ENCODE data around the gene NCLN. TPM values are rescaled to one million over a fixed set of nuclear protein-coding genes. Genes with fewer than 3 reads are reported as not detected.

The NCLN gene
- total RNA-seq, 1 experiment from 2014 or later, result 74.7 TPM

DNA sequence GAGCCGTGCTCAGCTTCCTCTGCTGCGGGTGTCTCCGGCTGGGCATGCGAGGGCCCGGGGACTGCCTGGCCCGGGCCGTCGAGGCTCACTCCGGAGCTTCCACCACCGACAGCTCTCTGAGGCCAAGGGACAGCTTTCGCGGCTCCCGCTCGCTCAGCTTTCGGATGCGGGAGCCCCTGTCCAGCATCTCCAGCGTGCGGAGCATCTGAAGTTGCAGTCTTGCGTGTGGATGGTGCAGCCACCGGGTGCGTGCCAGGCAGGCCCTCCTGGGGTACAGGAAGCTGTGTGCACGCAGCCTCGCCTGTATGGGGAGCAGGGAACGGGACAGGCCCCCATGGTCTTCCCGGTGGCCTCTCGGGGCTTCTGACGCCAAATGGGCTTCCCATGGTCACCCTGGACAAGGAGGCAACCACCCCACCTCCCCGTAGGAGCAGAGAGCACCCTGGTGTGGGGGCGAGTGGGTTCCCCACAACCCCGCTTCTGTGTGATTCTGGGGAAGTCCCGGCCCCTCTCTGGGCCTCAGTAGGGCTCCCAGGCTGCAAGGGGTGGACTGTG, 5.9 kb upstream of the NCLN start:
- DNase-seq (no peak), ATAC-seq (no peak)
- Histone ChIP-seq H3K27me3 (ENCODE audit: low read length) (no peaks in the 10 kb centered on the region), H3K79me2 (ENCODE audit: low read length) (no peaks in the 10 kb centered on the region), H3K4me1 (ENCODE audit: insufficient read depth, low read length) (peaks cover 20% of the 10 kb centered on the region), H3K4me3 (ENCODE audit: low read length) (no peak overlapping the region), H3K9me2 (replicated peaks; ENCODE audit: low read length) (no peaks in the 10 kb centered on the region), H3F3A (ENCODE audit: low read length, unreplicated experiment) (no peaks in the 10 kb centered on the region), H4K20me1 (ENCODE audit: low read length) (no peaks in the 10 kb centered on the region), H3K4me2 (ENCODE audit: low read length) (no peak overlapping the region), H3K27ac (ENCODE audit: low read length) (no peak overlapping the region), H3K9me3 (ENCODE audit: low read length) (no peaks in the 10 kb centered on the region), H3K36me3 (ENCODE audit: low read depth, low read length) (no peaks in the 10 kb centered on the region), H2AFZ (ENCODE audit: low read length) (no peak overlapping the region), H3K9ac (ENCODE audit: low read length) (no peak overlapping the region)
- no TSS peak for BruUV-seq (replicated peaks)
- intact Hi-C loops (cut with micrococcal nuclease), result no loop called here
- ChIA-PET POLR2A (ENCODE audit: unreplicated experiment) (no interaction called here), CTCF (no interaction called here)
- TF ChIP-seq, protein P1, sequence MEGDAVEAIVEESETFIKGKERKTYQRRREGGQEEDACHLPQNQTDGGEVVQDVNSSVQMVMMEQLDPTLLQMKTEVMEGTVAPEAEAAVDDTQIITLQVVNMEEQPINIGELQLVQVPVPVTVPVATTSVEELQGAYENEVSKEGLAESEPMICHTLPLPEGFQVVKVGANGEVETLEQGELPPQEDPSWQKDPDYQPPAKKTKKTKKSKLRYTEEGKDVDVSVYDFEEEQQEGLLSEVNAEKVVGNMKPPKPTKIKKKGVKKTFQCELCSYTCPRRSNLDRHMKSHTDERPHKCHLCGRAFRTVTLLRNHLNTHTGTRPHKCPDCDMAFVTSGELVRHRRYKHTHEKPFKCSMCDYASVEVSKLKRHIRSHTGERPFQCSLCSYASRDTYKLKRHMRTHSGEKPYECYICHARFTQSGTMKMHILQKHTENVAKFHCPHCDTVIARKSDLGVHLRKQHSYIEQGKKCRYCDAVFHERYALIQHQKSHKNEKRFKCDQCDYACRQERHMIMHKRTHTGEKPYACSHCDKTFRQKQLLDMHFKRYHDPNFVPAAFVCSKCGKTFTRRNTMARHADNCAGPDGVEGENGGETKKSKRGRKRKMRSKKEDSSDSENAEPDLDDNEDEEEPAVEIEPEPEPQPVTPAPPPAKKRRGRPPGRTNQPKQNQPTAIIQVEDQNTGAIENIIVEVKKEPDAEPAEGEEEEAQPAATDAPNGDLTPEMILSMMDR (conservative IDR thresholded peaks at IDR 0.05; ENCODE audit: low read depth, low read length), result no peak
- no peak for TF ChIP-seq EZH2phosphoT487 (IDR thresholded peaks at IDR 0.05; ENCODE audit: borderline replicate concordance, low read length)
- TF ChIP-seq EZH2 (IDR thresholded peaks at IDR 0.05; ENCODE audit: low read length, unreplicated experiment), result no peak

DNA sequence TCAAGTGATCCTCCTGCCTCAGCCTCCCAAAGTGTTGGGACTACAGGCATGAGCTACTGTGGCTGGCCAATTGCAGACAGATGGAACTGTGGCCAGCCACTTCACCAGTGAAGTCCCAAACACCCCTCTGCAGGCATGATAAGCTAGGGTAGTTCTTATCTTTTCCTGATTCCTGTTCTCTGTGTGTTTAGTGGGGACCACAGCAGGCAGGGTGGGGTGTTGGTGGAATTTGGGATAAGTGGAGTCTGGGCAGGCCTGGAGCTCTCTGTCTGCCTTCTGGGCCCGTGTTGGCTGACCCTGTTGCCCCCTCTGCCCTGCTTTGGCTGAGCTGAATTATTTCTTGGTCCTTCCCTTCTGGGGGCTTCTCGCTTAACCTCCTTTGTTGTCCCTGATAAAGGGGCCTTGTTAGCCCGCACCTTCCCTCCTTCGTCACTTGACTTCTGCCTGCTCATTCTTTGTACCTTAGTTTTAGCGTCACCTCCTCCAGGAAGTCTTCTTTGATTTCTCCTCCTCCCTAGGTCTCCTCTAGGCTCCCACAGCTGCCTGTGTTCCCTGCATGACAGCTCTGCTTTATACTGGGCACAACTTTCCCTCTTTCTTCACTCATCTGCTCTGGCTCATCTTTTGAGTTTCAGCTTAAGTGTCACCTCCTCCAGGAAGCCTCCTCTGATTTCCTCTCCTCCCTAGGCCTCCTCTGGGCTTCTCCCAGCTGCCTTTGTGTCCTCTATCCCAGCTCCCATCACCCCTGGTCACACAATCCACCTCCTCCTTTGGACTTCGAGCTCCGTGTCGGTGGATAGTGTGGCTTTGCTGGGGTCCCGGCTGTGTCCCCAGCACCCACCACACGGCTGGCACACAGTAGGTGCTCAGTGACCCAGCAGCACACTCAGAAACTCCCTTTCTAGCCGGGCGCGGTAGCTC, 1.7 kb upstream of the NCLN start:
- peaks cover 32% of the 10 kb centered on the region for H3K79me2 ChIP-seq (ENCODE audit: low read length)
- intact Hi-C loops (cut with micrococcal nuclease), result no loop called here
- BruUV-seq (replicated peaks), result no TSS peak

More for the DNA sequence above, 1.7 kb upstream of the NCLN start:
- peaks cover 11% of the 10 kb centered on the region for H4K20me1 ChIP-seq (ENCODE audit: low read length)
- no peak overlapping the region for H3K4me3 ChIP-seq (ENCODE audit: low read length)
- H3F3A ChIP-seq (ENCODE audit: low read length, unreplicated experiment), result no peaks in the 10 kb centered on the region
- H3K4me2 ChIP-seq (ENCODE audit: low read length), result no peak overlapping the region
- no peak for TF ChIP-seq EZH2 (IDR thresholded peaks at IDR 0.05; ENCODE audit: low read length, unreplicated experiment)
- TF ChIP-seq, protein P1 (conservative IDR thresholded peaks at IDR 0.05; ENCODE audit: low read depth, low read length), result no peak
- TF ChIP-seq EZH2phosphoT487 (IDR thresholded peaks at IDR 0.05; ENCODE audit: borderline replicate concordance, low read length), result no peak
- H3K9me2 ChIP-seq (replicated peaks; ENCODE audit: low read length), result no peaks in the 10 kb centered on the region
- ChIA-PET CTCF (interaction anchor here (0.6 kb wide), 2 partner anchors 53 to 79 kb away, joined by 3 read pairs; no protein-coding TSS in a partner anchor), POLR2A (ENCODE audit: unreplicated experiment) (no interaction called here)
- H3K36me3 ChIP-seq (ENCODE audit: low read depth, low read length), result no peaks in the 10 kb centered on the region
- peaks cover 10% of the 10 kb centered on the region for H3K4me1 ChIP-seq (ENCODE audit: insufficient read depth, low read length)
- no peak for DNase-seq
- no peak overlapping the region for H3K27ac ChIP-seq (ENCODE audit: low read length)
- no peaks in the 10 kb centered on the region for H3K9me3 ChIP-seq (ENCODE audit: low read length)
- H2AFZ ChIP-seq (ENCODE audit: low read length), result peak overlapping the region; percentile 99; the same call in 1 of the 2 replicates
- H3K27me3 ChIP-seq (ENCODE audit: low read length), result no peaks in the 10 kb centered on the region
- H3K9ac ChIP-seq (ENCODE audit: low read length), result no peak overlapping the region
- no peak for ATAC-seq

Measured in PC-3 (cell line).